ENCODE data around the gene ADGRG7. TPM values are rescaled to one million over a fixed set of nuclear protein-coding genes. Genes with fewer than 3 reads are reported as not detected.

Gene ADGRG7
- total and polyA plus RNA-seq, 2 donors (not counting 1 experiment from before 2014, with no cell fraction given) = not detected

GRCh38 chr3:100708644-100708988 is 99.2 kb downstream of the ADGRG7 start:
- peak overlapping the region; percentile 76 to 90 for H3K27ac ChIP-seq (ENCODE audit: low read length in 2 of 2)
- H4K20me1 ChIP-seq (ENCODE audit: control insufficient read depth, insufficient read depth, low read length, poor library complexity, severe bottlenecking) = peaks cover 12% of the 10 kb centered on the region
- peak overlapping the region; percentile 92 for H3K4me3 Mint-ChIP-seq
- H3K27me3 Mint-ChIP-seq = peaks cover 28% of the 10 kb centered on the region
- H3K4me3 ChIP-seq (ENCODE audit: control extremely low read depth in 1 of 5, extremely low read depth in 1 of 5, insufficient read depth in 1 of 5, low read depth in 2 of 5, low read length in 4 of 5) = peak overlapping the region; percentile 47 to 85 (median 78)
- ChIA-PET POLR2A (interaction anchor here (0.8 kb wide), 1 partner anchor 448 kb away, joined by 4 read pairs; the partner anchor contains the start of gene TBC1D23), CTCF (interaction anchor here (1.4 kb wide), 1 partner anchor 14 kb away, joined by 3 read pairs; no protein-coding TSS in a partner anchor)
- peaks cover 0 to 3% of the 10 kb centered on the region in 2 experiments for H3K36me3 ChIP-seq (replicated peaks in 1 of 2; ENCODE audit: control extremely low read depth in 1 of 2, control insufficient read depth in 1 of 2, extremely low read depth in 1 of 2, insufficient read depth in 2 of 2, low read length in 1 of 2)
- H3K9ac ChIP-seq (ENCODE audit: low read length) = peak overlapping the region; percentile 86
- intact Hi-C loops (cut with micrococcal nuclease) = loop anchor here (2.0 to 5.0 kb wide), 4 partner anchors 892 to 1806 kb away; partner anchors contain the start of genes CEP97, CMSS1 and DCBLD2
- H3K27me3 ChIP-seq (replicated peaks in 1 of 4; ENCODE audit: control extremely low read depth in 1 of 4, control insufficient read depth in 3 of 4, insufficient read depth in 4 of 4, low read length in 3 of 4) = peaks cover 0 to 25% (median 10%) of the 10 kb centered on the region in 4 experiments
- no peak for ATAC-seq (ENCODE audit: low read depth)
- H3K9me3 Mint-ChIP-seq (ENCODE audit: insufficient read depth) = no peaks in the 10 kb centered on the region
- peak overlapping the region; percentile 97 for H3K27ac Mint-ChIP-seq
- peak overlapping the region; percentile 79 for H3K4me2 ChIP-seq (replicated peaks; ENCODE audit: low read depth, low read length, poor library complexity, severe bottlenecking)
- DNase-seq = no peak
- H2AFZ ChIP-seq (ENCODE audit: insufficient read depth, low read depth, low read length, poor library complexity, severe bottlenecking) = peak overlapping the region; percentile 73
- H3K9me3 ChIP-seq (ENCODE audit: control extremely low read depth in 1 of 3, control insufficient read depth in 2 of 3, insufficient read depth in 1 of 3, low read length in 2 of 3) = peaks cover 0 to under 1% (median 0%) of the 10 kb centered on the region in 3 donors
- 100% methylated on average over 1 of the region's 3 CpGs for WGBS (ENCODE audit: insufficient coverage)
- H3K4me1 Mint-ChIP-seq = peaks cover 35% of the 10 kb centered on the region
- peaks cover 54% of the 10 kb centered on the region for H3K79me2 ChIP-seq (ENCODE audit: control insufficient read depth, insufficient read depth, low read length)
- peaks cover 19 to 21% of the 10 kb centered on the region in 2 donors for H3K4me1 ChIP-seq (ENCODE audit: control insufficient read depth in 2 of 2, insufficient read depth in 2 of 2, low read length in 2 of 2)
- no peak for TF ChIP-seq EZH2 (IDR thresholded peaks at IDR 0.05; ENCODE audit: borderline replicate concordance, insufficient read depth, low read depth, low read length, poor library complexity, severe bottlenecking)
- TF ChIP-seq, protein P1, sequence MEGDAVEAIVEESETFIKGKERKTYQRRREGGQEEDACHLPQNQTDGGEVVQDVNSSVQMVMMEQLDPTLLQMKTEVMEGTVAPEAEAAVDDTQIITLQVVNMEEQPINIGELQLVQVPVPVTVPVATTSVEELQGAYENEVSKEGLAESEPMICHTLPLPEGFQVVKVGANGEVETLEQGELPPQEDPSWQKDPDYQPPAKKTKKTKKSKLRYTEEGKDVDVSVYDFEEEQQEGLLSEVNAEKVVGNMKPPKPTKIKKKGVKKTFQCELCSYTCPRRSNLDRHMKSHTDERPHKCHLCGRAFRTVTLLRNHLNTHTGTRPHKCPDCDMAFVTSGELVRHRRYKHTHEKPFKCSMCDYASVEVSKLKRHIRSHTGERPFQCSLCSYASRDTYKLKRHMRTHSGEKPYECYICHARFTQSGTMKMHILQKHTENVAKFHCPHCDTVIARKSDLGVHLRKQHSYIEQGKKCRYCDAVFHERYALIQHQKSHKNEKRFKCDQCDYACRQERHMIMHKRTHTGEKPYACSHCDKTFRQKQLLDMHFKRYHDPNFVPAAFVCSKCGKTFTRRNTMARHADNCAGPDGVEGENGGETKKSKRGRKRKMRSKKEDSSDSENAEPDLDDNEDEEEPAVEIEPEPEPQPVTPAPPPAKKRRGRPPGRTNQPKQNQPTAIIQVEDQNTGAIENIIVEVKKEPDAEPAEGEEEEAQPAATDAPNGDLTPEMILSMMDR (IDR thresholded peaks at IDR 0.05) = no peak
